Ovary (tissue), 1 donor: ENCODE results near the gene PCDHB8.
"Not testable (repeated sequence)": the region's sequence is repeated elsewhere in the genome, so short reads cannot be mapped to it uniquely, and the experiment has no call there.

Source experiments
- EP300 ChIP-seq: sonication (generic); formaldehyde crosslinking; IDR thresholded peaks from one replicate; pipeline ENCODE4 v1.6.1; 2017; ENCODE audit warnings: antibody characterized with exemption
- POLR2A ChIP-seq: fragments of 450-650 bp; IDR thresholded peaks from one replicate; pipeline ENCODE4 v1.6.1; 2017; ENCODE audit warnings: antibody characterized with exemption, mild to moderate bottlenecking, moderate library complexity

DNA sequence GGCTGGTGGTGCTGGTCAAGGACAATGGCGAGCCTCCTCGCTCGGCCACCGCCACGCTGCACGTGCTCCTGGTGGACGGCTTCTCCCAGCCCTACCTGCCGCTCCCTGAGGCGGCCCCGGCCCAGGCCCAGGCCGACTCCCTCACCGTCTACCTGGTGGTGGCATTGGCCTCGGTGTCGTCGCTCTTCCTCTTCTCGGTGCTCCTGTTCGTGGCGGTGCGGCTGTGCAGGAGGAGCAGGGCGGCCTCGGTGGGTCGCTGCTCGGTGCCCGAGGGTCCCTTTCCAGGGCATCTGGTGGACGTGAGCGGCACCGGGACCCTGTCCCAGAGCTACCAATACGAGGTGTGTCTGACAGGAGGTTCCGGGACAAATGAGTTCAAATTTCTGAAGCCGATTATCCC lies 47.8 kb downstream of the PCDHB8 start:
- not testable (repeated sequence) for TF ChIP-seq EP300, POLR2A
